HG03108 (cell line): Measurements from ENCODE around the gene CHID1.

Experiments
- ATAC-seq: cut with Tn5 transposase; IDR thresholded peaks from one replicate; pipeline ENCODE4 v1.9.1; 2021; ENCODE audit warnings: moderate library complexity; ENCODE audit not compliant: unreplicated experiment

The CHID1 gene

DNA sequence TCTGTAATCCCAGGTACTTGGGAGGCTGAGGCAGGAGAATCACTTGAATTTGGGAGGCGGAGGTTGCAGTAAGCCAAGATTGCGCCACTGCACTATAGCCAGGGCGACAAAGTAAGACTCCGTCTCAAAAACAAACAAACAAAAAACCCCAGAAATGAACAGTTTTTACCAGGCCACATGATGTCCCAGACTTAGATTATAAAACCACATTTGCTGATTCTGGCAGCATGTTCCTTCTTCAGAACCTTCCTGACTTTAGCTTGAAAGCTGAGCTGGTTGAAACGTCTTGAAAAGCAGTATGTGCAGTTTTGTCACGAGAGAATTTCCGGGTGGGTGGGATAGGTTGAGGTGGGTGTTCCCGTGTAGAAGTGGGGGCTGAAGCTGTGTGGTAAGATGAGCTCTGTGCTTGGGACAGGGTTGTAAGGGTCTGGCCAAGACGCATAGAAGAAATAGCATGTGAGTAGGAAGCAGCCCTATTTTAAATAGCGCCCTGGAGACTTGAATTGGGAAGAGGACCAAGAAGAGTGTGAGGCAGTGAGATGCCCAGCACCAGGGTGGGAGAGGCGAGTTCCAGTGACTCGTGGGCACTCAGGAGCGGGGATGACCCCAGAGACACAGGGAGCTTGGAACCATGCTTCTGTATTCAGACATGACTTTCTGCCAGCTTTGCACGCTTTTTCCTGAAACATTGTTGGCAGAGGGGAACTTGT is 22.7 kb upstream of the CHID1 start:
- ATAC-seq: no peak

DNA sequence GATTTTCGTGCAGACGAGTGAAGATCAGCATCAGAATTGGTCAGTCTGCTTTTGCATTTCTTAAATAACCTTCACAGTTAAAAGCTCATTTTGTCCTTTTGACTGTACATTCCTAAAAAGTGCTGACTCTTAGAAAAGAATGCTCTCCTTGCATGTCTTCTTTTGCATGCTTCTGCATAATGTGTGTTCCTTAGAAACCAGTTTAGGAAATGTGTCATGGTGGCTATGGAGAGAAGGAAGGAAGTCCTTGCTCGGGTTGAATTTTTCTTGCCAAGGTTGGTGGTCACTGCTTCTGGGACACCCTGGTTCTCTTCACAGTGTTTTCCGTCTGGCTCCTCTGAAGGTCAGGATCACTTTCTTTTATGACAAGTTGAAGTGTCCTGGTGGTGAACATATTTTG is 21.8 kb upstream of the CHID1 start:
- no peak for ATAC-seq

DNA sequence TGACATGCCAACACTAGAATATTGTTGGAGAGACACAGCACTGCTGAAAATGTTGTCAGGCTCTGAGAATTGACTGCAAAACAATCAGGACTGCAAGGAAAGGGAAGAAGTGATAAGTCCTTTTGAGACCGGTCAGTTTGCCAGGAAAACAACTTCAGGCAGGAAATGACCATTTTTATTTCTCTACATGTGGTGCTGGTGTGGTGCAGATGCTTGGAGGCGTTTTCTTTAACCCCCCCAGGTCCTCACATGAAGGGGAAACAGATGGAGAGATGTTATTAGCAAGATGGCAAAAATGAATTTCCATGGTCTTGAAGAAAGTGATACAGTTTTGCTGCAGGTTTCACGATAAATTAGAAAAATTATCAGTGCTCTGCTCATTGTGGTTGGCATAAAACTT is 20.8 kb upstream of the CHID1 start:
- ATAC-seq: no peak

DNA sequence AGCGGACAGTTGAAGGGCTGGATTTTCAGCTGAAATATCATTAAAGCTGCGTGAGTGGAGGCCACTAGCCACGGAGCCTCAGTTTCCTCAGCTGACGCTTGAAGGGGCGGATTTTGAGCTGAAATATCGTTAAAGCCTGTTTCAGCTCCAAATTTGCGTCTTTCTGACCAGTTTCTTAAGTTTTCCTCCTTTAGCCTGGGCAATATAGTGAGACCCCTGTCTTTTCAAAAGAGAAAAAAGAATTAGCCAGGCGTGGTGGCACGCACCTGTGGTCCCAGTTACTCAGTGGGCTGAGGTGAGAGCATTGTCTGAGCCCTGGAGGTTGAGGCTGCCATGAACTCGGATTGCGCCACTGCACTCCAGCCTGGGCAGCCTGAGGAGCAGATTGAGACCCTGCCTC is 18.8 kb upstream of the CHID1 start:
- ATAC-seq: no peak

DNA sequence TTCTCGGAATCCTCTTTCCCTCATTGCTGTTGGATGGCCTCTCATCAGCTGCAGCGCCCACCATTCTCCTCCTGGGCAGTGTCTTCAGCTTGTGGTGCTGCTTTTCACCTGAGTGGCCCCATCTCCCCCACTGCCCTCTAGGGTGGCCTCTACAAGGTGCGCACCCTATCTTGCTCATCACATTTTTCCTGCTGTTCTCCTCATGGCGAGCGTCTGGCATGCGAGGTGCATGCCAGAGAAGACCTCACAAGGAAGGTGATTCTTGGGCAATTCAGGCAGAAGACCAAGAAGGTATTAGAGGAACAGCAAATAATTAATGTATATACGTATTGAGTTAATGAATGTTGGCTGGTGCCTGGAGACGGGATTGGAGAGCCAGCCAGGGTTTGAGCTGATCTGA is 18.2 kb upstream of the CHID1 start:
- ATAC-seq: no peak

DNA sequence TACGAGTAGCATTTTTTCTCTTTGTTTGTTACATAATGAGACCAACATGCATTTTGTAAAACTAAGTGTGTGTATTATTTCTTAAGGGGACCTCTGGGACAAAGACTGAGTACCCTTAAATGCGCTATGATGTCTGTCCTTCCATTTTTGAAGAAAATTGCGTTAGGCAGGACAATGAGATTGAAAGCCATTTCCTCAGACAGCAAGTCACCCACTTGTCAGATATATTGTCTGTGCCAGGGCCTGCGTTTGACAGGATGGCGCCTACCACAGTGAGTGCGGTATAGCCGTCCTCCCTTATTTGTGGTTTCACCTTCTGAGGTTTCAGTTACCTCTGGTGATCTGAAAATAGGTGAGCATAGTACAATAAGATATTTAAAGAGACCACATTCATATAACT is 17.3 kb upstream of the CHID1 start:
- no peak for ATAC-seq

DNA sequence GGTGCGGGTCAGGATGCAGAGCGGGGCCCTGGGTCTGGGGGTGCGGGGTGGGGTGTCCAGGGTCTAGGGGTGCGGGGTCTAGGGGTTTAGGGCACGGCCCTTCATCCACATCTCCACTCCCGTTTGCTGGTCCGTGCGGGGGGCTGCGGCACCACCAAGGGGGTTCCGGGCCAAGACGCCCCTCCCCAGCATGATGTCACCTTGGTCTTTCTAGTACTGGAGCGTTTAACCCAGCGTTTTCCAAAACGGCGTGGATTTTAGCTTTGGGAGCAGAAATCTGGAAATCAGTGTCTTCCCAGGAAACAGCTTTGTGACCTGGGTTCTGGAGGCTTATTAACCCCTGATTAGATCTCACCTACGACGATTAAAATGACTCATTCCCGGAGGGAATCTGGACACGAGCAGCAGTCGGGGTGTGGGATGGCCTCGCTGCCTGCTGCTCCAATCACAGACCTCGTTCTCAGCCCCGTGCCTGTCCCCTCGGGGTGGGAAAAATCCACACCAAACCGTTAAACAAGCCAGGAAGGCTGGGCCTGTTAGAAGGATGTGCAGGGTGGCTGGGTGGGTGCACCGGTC is 15.8 kb upstream of the CHID1 start:
- no peak for ATAC-seq

DNA sequence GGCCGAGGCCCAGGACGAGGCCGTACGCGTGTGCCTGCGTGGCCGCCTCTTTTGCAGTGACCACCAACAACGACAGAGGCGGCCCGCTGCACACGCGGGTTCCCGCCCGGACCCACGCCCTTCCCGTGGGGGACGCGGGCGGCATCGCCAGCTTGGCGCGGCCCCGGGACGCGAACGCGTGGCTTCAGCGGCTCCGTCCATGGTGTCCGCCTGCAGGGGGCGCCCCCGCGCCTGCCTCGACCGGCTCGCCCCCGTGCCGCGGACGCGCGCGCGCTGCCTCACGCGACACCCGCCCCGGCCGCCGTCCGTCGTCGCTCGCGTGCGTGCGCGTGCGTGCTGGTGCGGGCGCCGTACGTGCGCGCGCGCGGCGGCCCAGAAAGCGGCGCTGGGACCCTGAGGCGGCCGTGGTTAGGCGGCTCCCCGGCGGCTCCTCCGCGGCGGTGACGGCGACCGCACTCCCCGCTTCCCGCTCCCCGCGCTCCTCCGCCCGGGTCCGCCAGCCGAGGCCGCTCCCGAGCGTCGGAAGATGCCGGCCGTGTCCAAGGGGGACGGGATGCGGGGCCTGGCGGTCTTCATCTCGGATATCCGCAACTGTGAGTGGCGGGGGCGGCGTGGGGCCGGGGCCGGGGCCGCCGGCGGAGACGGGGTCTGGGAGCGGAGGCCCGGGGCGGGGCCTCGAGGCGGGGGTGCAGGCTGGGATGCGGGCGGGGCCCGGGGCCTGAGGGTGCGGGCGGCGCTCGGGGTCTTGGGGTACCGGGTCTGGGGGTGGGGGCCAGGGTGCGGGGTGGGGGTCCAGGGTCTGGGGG is 15.1 kb upstream of the CHID1 start, which contains the start of gene AP2A2:
TSS of gene AP2A2 (plus strand) at position 375 of the 806 bp plus-strand sequence. CDS start at position 527, 152 bp downstream.
- peak; percentile 73 for ATAC-seq

DNA sequence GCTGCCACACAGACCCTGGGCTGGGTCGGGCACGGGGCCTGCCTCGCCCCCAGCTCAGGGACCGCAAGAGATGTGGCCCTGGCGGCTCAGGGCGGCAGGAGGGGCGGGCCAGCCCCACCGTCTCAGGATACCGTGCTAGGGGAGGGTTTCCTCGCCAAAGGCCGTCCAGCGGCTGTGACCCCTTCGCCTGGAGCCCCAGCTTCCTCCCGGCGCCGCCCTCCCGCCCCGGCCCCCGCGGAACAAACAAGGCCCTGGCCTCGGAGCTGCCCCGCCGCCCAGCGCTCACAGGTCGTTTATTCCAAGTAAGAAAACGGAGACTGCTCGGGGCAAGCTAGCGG is 14.5 kb upstream of the CHID1 start:
- no peak for ATAC-seq

DNA sequence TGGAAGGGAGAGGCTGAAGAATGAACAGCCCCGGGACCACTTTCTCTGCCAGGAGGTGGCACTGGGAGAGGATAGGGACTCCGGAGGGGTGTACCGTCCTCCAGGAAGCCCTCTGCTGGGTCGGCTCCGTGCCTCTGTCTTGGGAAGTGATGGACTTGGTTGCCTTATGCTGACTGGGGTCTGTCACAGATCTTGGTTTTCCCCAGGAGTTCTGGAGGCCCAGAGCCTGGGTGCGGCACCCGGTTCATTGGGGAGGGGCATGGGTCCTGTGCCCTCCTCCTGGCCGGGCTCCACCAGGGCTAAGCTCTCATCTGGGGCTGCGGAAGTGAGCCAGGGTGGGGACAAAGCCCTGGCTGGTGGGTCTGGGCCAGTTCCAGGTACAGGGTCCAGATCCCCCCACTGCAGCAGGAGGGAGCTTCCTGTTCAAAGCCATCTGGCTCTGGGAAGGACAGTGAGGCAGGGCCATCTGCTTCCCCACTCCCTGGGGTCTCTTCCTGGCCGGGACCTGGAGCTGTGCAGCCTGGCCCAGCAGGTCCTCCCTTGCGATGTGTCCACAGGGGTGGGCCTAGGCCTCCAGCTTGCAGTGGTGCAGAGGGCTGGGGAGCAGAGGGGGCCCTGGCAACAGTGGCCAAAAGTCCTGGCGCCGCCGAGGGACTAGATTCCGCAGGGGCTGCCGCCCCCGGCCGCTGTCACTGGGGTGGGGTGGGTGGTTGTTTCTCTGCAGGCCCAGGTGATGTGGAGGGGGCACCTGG is 14.0 kb upstream of the CHID1 start:
- no peak for ATAC-seq

DNA sequence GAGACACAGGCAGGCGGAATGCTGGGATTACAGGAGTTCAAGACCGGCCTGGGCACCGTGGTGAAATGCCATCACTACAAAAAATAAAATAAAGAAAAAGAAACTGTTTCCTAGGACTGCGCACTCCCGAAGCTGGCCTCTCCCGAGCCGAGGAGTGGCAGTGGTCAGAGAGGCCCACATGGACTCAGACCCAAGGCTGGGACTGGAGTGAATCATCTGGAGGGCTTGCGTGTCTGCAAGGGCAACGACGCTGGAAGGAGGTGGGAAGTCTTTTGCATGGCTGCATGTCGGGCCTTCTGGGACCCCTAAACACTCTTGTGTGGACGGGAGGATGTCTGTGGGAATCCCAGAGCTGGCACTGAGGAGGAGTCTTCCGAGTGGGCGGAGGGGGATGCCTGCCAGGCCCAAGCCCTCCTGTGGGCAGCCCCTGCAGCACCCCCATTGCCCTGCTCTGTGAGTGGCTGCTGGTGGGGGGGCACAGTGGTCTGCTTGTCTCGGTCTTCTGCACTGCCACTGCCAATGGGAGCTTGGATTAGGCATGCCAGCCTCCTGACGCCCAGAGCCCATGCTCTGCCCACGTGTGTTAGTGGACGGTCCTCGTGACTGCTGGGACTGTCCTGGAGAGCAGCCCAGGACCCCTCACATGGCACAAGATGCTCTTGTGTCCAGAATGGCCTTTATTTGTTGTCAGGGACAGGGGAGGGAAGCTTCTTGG is 13.2 kb upstream of the CHID1 start:
- no peak for ATAC-seq

DNA sequence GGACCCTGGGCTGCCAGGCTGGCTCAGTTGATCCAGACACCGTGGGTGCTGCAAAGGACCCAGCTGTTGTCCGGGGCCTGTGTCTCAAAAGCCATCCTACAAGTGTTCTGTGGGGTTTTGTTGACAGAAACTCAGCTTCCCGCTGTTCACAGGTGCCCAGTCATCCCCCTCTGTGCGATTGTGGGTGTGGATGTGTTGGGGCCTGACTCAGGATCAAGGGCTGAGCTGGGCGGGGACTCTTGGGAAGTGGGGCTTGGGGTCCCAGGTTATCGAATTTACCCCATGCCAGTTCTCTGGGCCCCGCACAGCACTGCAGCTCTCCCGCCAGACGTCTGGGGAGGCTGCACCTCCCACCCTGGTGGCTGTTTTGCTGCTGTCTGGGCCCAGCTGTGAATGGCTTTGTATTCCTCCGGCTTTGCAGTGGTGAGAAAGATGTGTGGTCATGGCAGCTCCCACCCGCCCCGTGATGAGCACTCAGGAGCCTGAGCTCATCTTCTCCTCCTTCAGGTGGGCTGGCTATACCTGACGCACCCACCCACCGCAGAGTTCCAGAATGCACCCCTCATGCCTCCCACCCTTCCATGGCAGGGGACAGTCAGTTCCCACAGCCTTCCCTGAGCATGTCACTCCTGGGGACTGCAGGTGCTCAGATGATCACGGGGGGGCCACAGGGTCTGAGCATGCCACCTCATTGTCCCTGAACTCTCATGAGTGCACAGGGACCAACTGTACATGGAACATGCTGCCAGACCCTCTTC is 11.5 kb upstream of the CHID1 start:
- no peak for ATAC-seq

DNA sequence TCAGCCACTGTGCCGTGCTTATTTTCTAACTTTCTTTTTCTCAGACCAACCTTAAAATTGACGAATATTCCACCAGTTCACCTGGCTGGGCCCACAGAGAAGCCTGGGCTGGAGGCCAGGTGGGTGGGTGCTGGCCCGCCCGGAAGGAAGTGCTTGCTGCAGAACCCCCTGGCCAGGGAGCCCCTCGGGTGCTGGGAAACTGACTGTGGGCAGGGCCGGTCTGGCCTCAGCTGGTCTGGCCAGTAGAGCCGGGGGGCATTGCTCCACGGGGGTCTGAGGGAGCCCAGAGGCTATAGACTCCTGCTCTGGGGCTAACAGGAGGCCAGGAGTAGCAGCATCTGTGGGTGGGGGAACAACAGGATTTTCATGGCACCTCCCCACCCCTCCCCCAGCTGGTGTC is 6.8 kb upstream of the CHID1 start:
- ATAC-seq: no peak

DNA sequence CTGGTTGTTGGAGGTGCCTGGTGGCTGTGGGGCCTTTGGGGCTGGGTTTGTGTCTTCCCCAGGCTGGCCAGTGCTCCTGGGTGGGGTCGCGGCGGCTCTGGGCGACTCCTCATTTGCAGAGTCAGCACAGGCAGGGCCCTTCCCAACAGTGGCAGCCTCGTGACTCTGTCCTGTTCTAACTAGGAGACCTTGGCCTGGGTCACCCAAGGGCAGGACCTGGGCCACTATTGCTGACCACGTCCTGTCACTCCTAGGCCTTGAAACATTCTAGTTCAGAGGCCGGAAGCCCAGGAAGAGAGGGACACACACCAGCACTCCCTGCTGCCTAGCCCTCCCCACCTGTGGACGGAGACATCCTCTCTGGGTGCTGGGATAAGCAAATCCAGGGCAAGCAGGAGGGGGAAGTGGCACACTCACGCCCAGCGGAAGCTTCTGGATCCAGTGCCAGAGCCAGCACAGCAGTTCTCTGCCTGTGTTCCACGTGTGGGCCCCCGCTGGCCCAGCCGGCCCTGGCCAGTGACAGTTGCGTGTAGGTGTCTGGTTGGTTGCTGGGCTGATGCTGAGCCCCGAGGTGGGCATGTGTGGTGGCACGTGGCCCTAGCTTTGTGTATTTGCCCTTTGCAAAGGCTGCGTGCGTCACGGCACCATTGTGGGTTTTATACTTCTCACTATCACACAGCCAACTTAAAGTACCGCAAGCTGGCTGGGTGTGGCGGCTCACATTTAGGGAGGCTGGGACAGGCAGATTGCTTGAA is 4.3 kb upstream of the CHID1 start:
- no peak for ATAC-seq

DNA sequence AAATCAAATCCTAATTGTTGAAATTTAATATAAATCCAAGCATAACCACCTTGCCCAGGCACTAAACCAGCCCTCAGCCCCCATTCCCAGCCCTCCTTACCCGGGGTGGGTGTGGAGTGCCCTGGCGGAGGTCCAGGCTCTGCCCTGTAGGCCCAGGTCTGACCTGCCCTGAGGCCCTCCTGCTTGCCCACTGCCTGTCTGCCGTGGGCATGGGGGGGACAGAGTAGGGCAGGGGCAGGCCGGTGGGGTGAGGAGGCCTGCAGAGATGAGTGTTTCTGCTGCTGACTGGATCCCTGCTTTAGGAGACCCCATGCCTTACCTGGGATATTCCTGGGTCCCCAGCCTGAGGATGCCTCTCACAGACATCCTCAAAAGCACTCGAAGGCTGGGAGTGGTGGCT is 3.6 kb upstream of the CHID1 start:
- ATAC-seq: no peak

DNA sequence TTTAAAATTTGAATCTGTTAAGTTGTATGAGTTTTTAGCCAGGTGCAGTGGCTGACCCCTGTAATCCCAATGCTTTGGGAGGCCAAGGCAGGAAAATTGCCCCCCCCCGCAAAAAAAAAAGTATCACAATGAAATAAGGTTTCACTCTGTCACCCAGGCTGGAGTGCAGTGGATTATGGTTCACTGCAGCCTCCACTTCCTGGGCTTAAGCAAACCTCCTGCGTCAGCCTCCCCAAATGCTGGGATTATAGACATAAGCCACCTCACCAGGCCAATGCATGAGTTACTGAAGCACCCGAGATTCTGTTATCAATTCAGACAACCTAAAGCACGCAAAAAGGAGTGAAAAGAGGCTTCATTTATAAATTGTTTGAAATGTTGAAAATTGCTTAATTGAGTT is 2.4 kb upstream of the CHID1 start:
- no peak for ATAC-seq

DNA sequence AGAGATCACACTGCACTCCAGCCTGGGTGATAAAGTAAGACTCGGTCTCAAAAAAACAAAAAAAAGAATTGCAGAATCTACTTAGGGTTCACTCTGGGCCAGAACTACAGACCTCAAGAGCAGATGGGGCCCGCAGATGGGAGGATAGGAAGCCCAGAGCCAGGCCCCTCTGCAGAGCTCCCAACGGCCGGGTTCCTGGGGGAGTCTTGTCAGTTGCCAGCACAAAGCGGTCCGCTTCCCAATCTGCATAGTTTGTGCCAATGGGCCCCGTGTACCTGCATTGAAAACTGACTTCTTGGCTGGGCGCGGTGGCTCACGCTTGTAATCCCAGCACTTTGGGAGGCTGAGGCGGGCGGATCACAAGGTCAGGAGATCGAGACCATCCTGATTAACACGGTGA is 1.7 kb upstream of the CHID1 start:
- no peak for ATAC-seq

DNA sequence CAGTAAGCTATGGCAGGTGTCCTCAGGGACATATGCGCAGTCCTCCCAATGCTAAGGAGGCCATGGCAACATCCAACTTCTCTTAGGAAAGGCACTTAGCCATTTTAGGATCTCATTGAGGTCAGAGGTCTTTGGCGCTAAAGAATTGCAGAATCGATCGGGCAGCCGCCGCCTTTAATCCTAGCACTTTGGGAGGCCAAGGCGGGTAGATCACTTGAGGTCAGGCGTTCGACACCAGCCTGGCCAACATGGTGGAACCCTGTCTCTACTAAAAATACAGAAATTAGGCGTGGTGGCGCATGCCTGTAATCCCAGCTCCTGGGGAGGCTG is 1.2 kb upstream of the CHID1 start:
- ATAC-seq: no peak

DNA sequence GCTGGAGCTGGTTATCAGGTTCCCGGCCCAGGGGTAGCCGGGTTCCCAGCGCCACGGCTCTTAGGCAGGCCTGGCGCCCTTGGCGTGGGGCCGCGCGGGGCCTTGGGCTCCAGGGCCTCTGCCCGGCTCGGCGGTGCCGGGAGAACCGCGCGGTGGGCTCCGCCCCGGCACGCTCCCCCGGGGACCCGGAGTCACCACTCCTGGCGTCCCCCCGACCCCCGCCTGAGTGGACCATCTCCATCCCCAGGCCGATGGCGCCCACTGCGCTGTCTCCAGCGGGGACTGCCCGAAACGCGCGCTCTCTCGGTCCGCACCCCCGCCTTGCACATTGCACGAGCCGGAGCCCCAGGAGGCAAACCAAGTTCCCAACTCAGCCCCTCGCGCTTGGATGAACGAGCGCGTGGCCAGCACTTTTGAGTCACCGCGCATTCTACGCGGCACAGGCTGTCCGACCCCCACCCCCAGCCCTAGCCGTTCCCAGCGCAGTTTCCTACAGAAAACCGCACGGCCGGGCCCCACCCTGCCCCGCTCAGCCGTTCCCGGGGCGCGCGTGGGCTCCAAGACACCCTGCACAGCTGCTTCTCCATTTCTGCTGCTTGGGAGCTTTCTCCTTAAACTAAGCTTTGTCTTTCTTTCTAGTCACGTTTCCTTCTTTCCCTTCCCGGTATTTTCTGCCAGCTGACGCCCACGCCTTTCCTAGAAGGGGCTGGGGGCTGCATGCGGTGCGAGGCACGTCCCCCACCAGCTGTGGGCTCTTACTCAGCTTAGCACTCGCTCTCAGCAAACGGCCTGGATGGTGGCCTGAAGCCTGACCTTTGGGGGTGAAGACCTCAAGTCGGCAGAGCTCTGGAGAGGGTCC is 650 bp upstream of the CHID1 start:
- ATAC-seq: peak; percentile 27
